GM23248 (cell line): Measurements from ENCODE around the gene TM9SF2.

ENCODE experiments used
- EZH2 ChIP-seq: fragments of 200-600 bp; sonication (generic); IDR thresholded peaks from 2 replicates; pipeline ENCODE4 v1.6.1; 2018; ENCODE audit warnings: antibody characterized with exemption, mild to moderate bottlenecking; ENCODE audit not compliant: insufficient read depth, poor library complexity, severe bottlenecking
- EZH2phosphoT487 ChIP-seq: fragments of 200-600 bp; sonication (generic); IDR thresholded peaks from 2 replicates; pipeline ENCODE4 v1.6.1; 2018; ENCODE audit warnings: antibody characterized with exemption, moderate library complexity, mild to moderate bottlenecking, low read depth; ENCODE audit not compliant: insufficient read depth

- no peak for TF ChIP-seq EZH2
- no peak for TF ChIP-seq EZH2phosphoT487
These were observed 8.2 kb downstream of the TM9SF2 start for GRCh38 chr13:99509479-99509878.
